Measurements from ENCODE around the gene PDE6B.

- no peak for TF ChIP-seq CTCF (IDR thresholded peaks at IDR 0.05)
- TF ChIP-seq ZFX (IDR thresholded peaks at IDR 0.05; ENCODE audit: borderline replicate concordance): no peak
Measured at GRCh38 chr4:667545-667925, 42.2 kb downstream of the PDE6B start.
